Panc1 (cell line): ENCODE data around the gene STAP2.

Source experiments
- CTCF ChIP-seq: fragments of 450-650 bp; IDR thresholded peaks from 2 replicates; pipeline ENCODE4 v1.5.1; 2017; ENCODE audit warnings: mild to moderate bottlenecking
- POLR2AphosphoS5 ChIP-seq: IDR thresholded peaks from 2 replicates; pipeline ENCODE4 v1.6.1; 2012; ENCODE audit warnings: mild to moderate bottlenecking, low read depth, low read length, moderate library complexity
- SIN3A ChIP-seq: IDR thresholded peaks from 2 replicates; pipeline ENCODE4 v1.6.1; 2012; ENCODE audit warnings: low read depth, mild to moderate bottlenecking, low read length, moderate library complexity, borderline replicate concordance; ENCODE audit not compliant: insufficient read depth
- TCF7L2 ChIP-seq: IDR thresholded peaks from 2 replicates; pipeline ENCODE4 v1.6.1; 2011; ENCODE audit warnings: mild to moderate bottlenecking, low read depth, low read length, inconsistent platforms
- TF ChIP-seq, protein P1 (sequence below), 2 experiments: IDR thresholded peaks; 2 replicates each; pipeline ENCODE4 v1.6.1; 2011 to 2012; ENCODE audit warnings: low read depth in 2 of 2, control low read depth in 1 of 2, low read length in 1 of 2, mild to moderate bottlenecking in 1 of 2, moderate library complexity in 1 of 2; ENCODE audit not compliant: insufficient read depth in 1 of 2

DNA sequence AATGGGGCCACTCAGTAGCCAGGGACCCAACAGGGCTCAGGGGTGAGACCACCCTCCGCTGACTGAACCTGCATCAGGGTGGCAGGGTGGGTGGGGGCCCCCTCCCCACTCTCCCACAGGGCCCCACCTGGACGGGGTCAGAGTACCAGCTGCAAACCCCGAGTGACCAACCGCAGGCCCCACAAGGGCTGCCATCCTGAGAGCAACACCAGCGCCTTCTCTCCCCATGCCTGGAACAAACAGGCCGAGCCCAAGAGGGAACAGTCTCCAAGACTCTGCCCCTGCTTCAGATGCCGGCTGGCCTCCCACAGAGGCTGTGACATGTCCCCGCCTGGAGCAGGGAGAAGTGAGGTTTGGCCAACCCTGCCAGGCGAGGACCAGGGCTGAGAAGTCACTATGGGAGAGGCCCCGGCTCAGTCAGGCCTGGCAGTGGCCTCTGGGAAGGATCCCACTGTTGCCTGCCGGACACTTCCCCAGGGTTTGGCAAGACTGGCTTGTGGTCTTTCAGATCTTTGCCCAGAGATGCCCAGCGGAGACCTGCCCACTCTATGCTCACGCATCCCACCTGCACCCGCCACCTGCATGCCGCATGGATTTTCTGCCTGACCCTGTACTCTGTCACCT is 31.9 kb upstream of the STAP2 start:
- no peak for TF ChIP-seq CTCF
- TF ChIP-seq, protein P1, sequence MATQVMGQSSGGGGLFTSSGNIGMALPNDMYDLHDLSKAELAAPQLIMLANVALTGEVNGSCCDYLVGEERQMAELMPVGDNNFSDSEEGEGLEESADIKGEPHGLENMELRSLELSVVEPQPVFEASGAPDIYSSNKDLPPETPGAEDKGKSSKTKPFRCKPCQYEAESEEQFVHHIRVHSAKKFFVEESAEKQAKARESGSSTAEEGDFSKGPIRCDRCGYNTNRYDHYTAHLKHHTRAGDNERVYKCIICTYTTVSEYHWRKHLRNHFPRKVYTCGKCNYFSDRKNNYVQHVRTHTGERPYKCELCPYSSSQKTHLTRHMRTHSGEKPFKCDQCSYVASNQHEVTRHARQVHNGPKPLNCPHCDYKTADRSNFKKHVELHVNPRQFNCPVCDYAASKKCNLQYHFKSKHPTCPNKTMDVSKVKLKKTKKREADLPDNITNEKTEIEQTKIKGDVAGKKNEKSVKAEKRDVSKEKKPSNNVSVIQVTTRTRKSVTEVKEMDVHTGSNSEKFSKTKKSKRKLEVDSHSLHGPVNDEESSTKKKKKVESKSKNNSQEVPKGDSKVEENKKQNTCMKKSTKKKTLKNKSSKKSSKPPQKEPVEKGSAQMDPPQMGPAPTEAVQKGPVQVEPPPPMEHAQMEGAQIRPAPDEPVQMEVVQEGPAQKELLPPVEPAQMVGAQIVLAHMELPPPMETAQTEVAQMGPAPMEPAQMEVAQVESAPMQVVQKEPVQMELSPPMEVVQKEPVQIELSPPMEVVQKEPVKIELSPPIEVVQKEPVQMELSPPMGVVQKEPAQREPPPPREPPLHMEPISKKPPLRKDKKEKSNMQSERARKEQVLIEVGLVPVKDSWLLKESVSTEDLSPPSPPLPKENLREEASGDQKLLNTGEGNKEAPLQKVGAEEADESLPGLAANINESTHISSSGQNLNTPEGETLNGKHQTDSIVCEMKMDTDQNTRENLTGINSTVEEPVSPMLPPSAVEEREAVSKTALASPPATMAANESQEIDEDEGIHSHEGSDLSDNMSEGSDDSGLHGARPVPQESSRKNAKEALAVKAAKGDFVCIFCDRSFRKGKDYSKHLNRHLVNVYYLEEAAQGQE (IDR thresholded peaks at IDR 0.05; ENCODE audit: insufficient read depth in 1 of 2, low read depth in 2 of 2, low read length in 1 of 2): no peak
- no peak for TF ChIP-seq SIN3A
- TF ChIP-seq POLR2AphosphoS5: no peak
- no peak for TF ChIP-seq TCF7L2
